H1 (cell line): ENCODE results near the gene NBEA.

Experiments
- CTCF ChIP-seq, 3 experiments: IDR thresholded peaks; 1 replicate in 2 of 3; 2 replicates in 1 of 3; pipeline versions ENCODE4 v1.5.1 to v1.6.1; 2011; ENCODE audit warnings: low read length in 3 of 3, mild to moderate bottlenecking in 3 of 3, inconsistent platforms in 2 of 3, low read depth in 1 of 3, moderate library complexity in 1 of 3; ENCODE audit not compliant: insufficient read depth in 1 of 3; ENCODE audit errors: control extremely low read depth in 1 of 3
- EZH2 ChIP-seq: fragments of 200-600 bp; sonication (generic); IDR thresholded peaks from 2 replicates; pipeline ENCODE4 v1.7.1; 2012; ENCODE audit warnings: low read depth, mild to moderate bottlenecking, moderate library complexity, low read length, inconsistent platforms; ENCODE audit not compliant: severe bottlenecking
- POLR2A ChIP-seq, 2 experiments: IDR thresholded peaks; 1 replicate in 1 of 2; 2 replicates in 1 of 2; pipeline ENCODE4 v1.6.1; 2011; ENCODE audit warnings: low read depth in 2 of 2, low read length in 2 of 2, mild to moderate bottlenecking in 2 of 2; ENCODE audit errors: control extremely low read depth in 1 of 2
- SIN3A ChIP-seq, 2 experiments: IDR thresholded peaks in 1 of 2; conservative IDR thresholded peaks in 1 of 2; 2 replicates each; pipeline ENCODE4 v1.6.1; 2011 to 2012; ENCODE audit warnings: low read length in 2 of 2, improper control_type of control experiment in 1 of 2, low read depth in 1 of 2, mild to moderate bottlenecking in 1 of 2
- SRF ChIP-seq: IDR thresholded peaks from 2 replicates; pipeline ENCODE4 v1.6.1; 2011; ENCODE audit warnings: mild to moderate bottlenecking, low read depth, low read length, moderate library complexity

GRCh38 chr13:35704331-35704730 is 762.3 kb downstream of the NBEA start:
- TF ChIP-seq CTCF (IDR thresholded peaks at IDR 0.05; ENCODE audit: control extremely low read depth in 1 of 3, insufficient read depth in 1 of 3, low read depth in 1 of 3, low read length in 3 of 3) (no peak), POLR2A (IDR thresholded peaks at IDR 0.05; ENCODE audit: control extremely low read depth in 1 of 2, low read depth in 2 of 2, low read length in 2 of 2) (no peak), SRF (no peak), EZH2 (no peak), SIN3A (conservative IDR thresholded peaks at IDR 0.05 in 1 of 2, IDR thresholded peaks at IDR 0.05 in 1 of 2; ENCODE audit: low read depth in 1 of 2, low read length in 2 of 2) (no peak)
